Uterus (tissue), 4 donors: Measurements from ENCODE around the gene CRACDL. TPM values are rescaled to one million over a fixed set of nuclear protein-coding genes. Genes with fewer than 3 reads are reported as not detected.
"Not testable (repeated sequence)": the region's sequence is repeated elsewhere in the genome, so short reads cannot be mapped to it uniquely, and the experiment has no call there.

Experiments used
- DNase-seq, 2 donors: peaks; one replicate each; pipeline ENCODE4 v3.0.0-alpha.2; 2019 to 2020
- H3K27ac ChIP-seq, 2 donors: fragments of 200-600 bp; sonication (generic); 1 replicate in 1 of 2; 2 replicates in 1 of 2; pipeline ENCODE4 v1.5.1; 2016 to 2018
- H3K27me3 ChIP-seq, 2 donors: fragments of 200-600 bp; sonication (generic); one replicate each; pipeline ENCODE4 v1.5.1; 2018 to 2019; ENCODE audit warnings: control low read depth in 1 of 2
- H3K36me3 ChIP-seq, 2 donors: fragments of 200-600 bp; sonication (generic); one replicate each; pipeline ENCODE4 v1.5.1; 2019; ENCODE audit warnings: control low read depth in 1 of 2
- H3K4me1 ChIP-seq, 2 donors: fragments of 200-600 bp; sonication (generic); one replicate each; pipeline ENCODE4 v1.5.1; 2018 to 2019; ENCODE audit warnings: control low read depth in 1 of 2
- H3K4me3 ChIP-seq, 2 donors: fragments of 200-600 bp; sonication (generic); 1 replicate in 1 of 2; 2 replicates in 1 of 2; pipeline ENCODE4 v1.5.1; 2018 to 2019; ENCODE audit warnings: mild to moderate bottlenecking in 1 of 2
- H3K9me3 ChIP-seq, 2 donors: fragments of 200-600 bp; sonication (generic); one replicate each; pipeline ENCODE4 v1.5.1; 2019; ENCODE audit warnings: control low read depth in 1 of 2
- POLR2A ChIP-seq, 2 donors: fragments of 450-650 bp; IDR thresholded peaks; one replicate each; pipeline ENCODE4 v1.6.1; 2016; ENCODE audit warnings: antibody characterized with exemption in 2 of 2, mild to moderate bottlenecking in 1 of 2, moderate library complexity in 1 of 2
- intact Hi-C: fragments of 100-400 bp; cut with DNase I; formaldehyde crosslinking; loops from one replicate; pipeline ENCODE4 v1.15.1; 2023; ENCODE audit warnings: low total_unique reads
- total RNA-seq, 4 donors: library from RNA; depleted of rRNA in 3 of 4; stranded (reverse); fragments of >200 nt in 3 of 4; gene quantifications; one replicate each; pipeline versions ENCODE4 v1.1.0 to v1.2.4, GENCODE V29; 2014 to 2023
- TF ChIP-seq, protein P1 (sequence below), 4 experiments: fragments of 200-600 bp in 2 of 4; fragments of 450-650 bp in 2 of 4; sonication (generic) in 2 of 4; IDR thresholded peaks; one replicate each; pipeline ENCODE4 v1.5.1; 2016 to 2019; ENCODE audit warnings: antibody characterized with exemption in 4 of 4, mild to moderate bottlenecking in 2 of 4, moderate library complexity in 1 of 4
- donor health status: DM: yes; HTN: yes; CAD: no.

Gene CRACDL
- total RNA-seq, 4 donors from 2014 or later = 1.5 to 14.6 (median 6.1) TPM

- Histone ChIP-seq H3K4me3 (no peak overlapping the region), H3K9me3 (no peaks in the 10 kb centered on the region), H3K27me3 (no peaks in the 10 kb centered on the region), H3K4me1 (no peaks in the 10 kb centered on the region), H3K27ac (no peak overlapping the region), H3K36me3 (no peaks in the 10 kb centered on the region)
- DNase-seq = no peak
- intact Hi-C loops = no loop called here
- TF ChIP-seq POLR2A (IDR thresholded peaks at IDR 0.05) = no peak
- TF ChIP-seq, protein P1, sequence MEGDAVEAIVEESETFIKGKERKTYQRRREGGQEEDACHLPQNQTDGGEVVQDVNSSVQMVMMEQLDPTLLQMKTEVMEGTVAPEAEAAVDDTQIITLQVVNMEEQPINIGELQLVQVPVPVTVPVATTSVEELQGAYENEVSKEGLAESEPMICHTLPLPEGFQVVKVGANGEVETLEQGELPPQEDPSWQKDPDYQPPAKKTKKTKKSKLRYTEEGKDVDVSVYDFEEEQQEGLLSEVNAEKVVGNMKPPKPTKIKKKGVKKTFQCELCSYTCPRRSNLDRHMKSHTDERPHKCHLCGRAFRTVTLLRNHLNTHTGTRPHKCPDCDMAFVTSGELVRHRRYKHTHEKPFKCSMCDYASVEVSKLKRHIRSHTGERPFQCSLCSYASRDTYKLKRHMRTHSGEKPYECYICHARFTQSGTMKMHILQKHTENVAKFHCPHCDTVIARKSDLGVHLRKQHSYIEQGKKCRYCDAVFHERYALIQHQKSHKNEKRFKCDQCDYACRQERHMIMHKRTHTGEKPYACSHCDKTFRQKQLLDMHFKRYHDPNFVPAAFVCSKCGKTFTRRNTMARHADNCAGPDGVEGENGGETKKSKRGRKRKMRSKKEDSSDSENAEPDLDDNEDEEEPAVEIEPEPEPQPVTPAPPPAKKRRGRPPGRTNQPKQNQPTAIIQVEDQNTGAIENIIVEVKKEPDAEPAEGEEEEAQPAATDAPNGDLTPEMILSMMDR (IDR thresholded peaks at IDR 0.05) = no peak
These were observed 55.5 kb downstream of the CRACDL start for GRCh38 chr2:98880266-98881152.

GRCh38 chr2:98877658-98878057, 58.4 kb downstream of the CRACDL start:
- H3K27ac ChIP-seq, intact Hi-C loops, H3K9me3 ChIP-seq, H3K27me3 ChIP-seq, H3K4me1 ChIP-seq, H3K36me3 ChIP-seq, H3K4me3 ChIP-seq, DNase-seq: not testable (repeated sequence)

DNA sequence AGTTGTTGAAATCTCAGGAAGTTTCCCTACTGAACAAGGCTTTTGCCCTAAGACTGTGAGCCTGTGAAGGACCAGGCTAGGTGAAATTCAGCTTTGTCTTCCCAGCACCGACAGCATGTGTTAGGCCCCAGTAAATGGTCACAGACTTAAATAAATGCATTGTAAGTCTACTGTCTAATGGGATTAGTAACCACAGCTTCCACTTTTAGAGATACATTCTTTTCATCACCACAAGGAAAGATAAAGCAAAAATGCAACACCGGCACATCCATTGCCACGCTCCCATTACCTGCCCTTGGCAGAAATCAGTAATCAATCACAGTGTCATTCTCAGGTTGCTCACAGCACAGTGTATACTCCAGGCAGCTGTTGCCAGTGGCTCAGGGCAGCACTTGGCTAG, 59.3 kb downstream of the CRACDL start:
- H3K27me3 ChIP-seq = no peaks in the 10 kb centered on the region
- no peaks in the 10 kb centered on the region for H3K36me3 ChIP-seq
- no peaks in the 10 kb centered on the region for H3K4me1 ChIP-seq
- DNase-seq = no peak
- TF ChIP-seq, protein P1 (IDR thresholded peaks at IDR 0.05) = no peak
- no peak for TF ChIP-seq POLR2A (IDR thresholded peaks at IDR 0.05)
- H3K27ac ChIP-seq = no peak overlapping the region
- no peaks in the 10 kb centered on the region for H3K9me3 ChIP-seq
- H3K4me3 ChIP-seq = no peak overlapping the region
- intact Hi-C loops = no loop called here

GRCh38 chr2:98875746-98876145, 60.3 kb downstream of the CRACDL start:
- Histone ChIP-seq H3K36me3 (no peaks in the 10 kb centered on the region), H3K27me3 (no peaks in the 10 kb centered on the region), H3K4me3 (no peak overlapping the region), H3K27ac (no peak overlapping the region), H3K9me3 (no peaks in the 10 kb centered on the region), H3K4me1 (no peaks in the 10 kb centered on the region)
- TF ChIP-seq, protein P1 (IDR thresholded peaks at IDR 0.05) = no peak
- no peak for TF ChIP-seq POLR2A (IDR thresholded peaks at IDR 0.05)
- intact Hi-C loops = no loop called here
- no peak for DNase-seq

DNA sequence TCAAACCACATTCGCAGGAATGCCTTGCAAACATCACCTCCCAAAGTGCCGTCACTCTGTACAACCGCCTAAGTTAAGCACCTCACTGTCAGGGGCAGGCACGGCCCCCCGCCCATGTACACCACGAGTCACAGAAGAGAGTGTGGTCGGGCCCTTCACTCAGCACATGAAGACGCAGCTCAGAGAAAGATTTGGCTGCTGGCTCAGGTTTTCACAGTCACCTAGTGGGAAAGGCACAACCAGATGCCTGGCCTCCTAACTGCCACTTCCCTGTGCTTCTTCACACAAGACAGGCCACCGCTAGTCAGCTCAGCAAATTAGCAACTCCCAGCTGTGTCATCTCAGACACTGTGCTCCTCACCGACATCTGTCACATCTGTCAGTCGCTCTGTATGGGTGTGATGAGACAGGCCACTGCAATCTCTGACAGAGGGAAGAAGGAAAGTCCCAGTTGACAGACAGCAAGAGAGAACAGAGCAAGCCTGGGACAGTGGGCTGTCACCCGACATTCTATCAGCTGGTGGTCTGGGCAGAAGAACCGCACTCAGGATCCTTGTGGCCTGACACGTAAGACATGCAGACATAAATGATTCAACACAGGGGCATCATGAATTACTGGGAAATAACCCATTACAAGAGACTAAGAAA, 60.8 kb downstream of the CRACDL start:
- no peak for TF ChIP-seq POLR2A (IDR thresholded peaks at IDR 0.05)
- TF ChIP-seq, protein P1 (IDR thresholded peaks at IDR 0.05) = no peak
- Histone ChIP-seq H3K4me1 (no peaks in the 10 kb centered on the region), H3K27me3 (no peaks in the 10 kb centered on the region), H3K27ac (no peak overlapping the region), H3K9me3 (no peaks in the 10 kb centered on the region), H3K4me3 (no peak overlapping the region), H3K36me3 (no peaks in the 10 kb centered on the region)
- intact Hi-C loops = no loop called here
- DNase-seq = no peak
